ENCODE data around the gene AMMECR1. TPM values are rescaled to one million over a fixed set of nuclear protein-coding genes. Genes with fewer than 3 reads are reported as not detected.

Gene AMMECR1
- total and polyA plus RNA-seq, 2 of the 13 experiments (the other 11 are each of a cell fraction or from before 2014, with no cell fraction given): 3.1 to 7.5 TPM

- TF ChIP-seq IKZF5 (CRISPR knock-in tag; IDR thresholded peaks at IDR 0.05) (no peak), RARA (CRISPR knock-in tag; IDR thresholded peaks at IDR 0.05) (no peak), ZNF557 (CRISPR knock-in tag; IDR thresholded peaks at IDR 0.05) (no peak)
Observed at GRCh38 chrX:110259117-110259516, 58.8 kb downstream of the AMMECR1 start (continued).

GRCh38 chrX:110258552-110258951, 59.3 kb downstream of the AMMECR1 start:
- no peak overlapping the region for H2AFZ ChIP-seq (ENCODE audit: low read length)
- H3K27me3 ChIP-seq (ENCODE audit: control insufficient read depth in 1 of 2, insufficient read depth in 2 of 2, low read length in 2 of 2): no peaks in the 10 kb centered on the region
- intact Hi-C loops (cut with micrococcal nuclease; ENCODE audit: unreplicated experiment): no loop called here
- no peak overlapping the region for H3K4me2 ChIP-seq (ENCODE audit: low read depth, low read length)
- 77% methylated on average over 1 of the region's 1 CpG for WGBS (ENCODE audit: low lambda C conversion rate)
- FAIRE-seq (peak; percentile 23), ATAC-seq (no peak), DNase-seq (ENCODE audit: low spot score) (no peak)
- H3K9me3 ChIP-seq (ENCODE audit: low read length): no peaks in the 10 kb centered on the region
- no TSS peak for BruUV-seq (replicated peaks)
- H3K4me1 ChIP-seq (ENCODE audit: insufficient read depth, low read length): no peaks in the 10 kb centered on the region
- ChIA-PET CTCF (ENCODE audit: low intra/inter-chr PET ratio, low total read pairs) (no interaction called here), POLR2A (no interaction called here)
- H3K4me3 ChIP-seq (replicated peaks in 1 of 3; ENCODE audit: insufficient read depth in 1 of 3, low read depth in 2 of 3, low read length in 3 of 3): no peak overlapping the region
- in situ Hi-C loops (cut with HindIII; ENCODE audit: extremely low pct_ligation_motif_present, low pct_unique_long_range_greater_than_20kb): no loop called here
- no peak overlapping the region for H3K27ac ChIP-seq (ENCODE audit: extremely low read length, insufficient read depth, low read length)
- no peaks in the 10 kb centered on the region for H4K20me1 ChIP-seq (ENCODE audit: insufficient read depth, low read length)
- H3K9ac ChIP-seq (ENCODE audit: insufficient read depth, low read depth, low read length): no peak overlapping the region
- H3K79me2 ChIP-seq (ENCODE audit: insufficient read depth, low read length): no peaks in the 10 kb centered on the region
- H3K36me3 ChIP-seq (replicated peaks in 1 of 2; ENCODE audit: control insufficient read depth in 1 of 2, insufficient read depth in 2 of 2, low read length in 2 of 2): no peaks in the 10 kb centered on the region
- no peak for TF ChIP-seq FOXJ3 (CRISPR knock-in tag; IDR thresholded peaks at IDR 0.05; ENCODE audit: borderline replicate concordance)
- TF ChIP-seq MEF2D (CRISPR knock-in tag; IDR thresholded peaks at IDR 0.05): no peak
- no peak for TF ChIP-seq ZSCAN20 (CRISPR knock-in tag; IDR thresholded peaks at IDR 0.05; ENCODE audit: borderline replicate concordance)
- TF ChIP-seq RCOR2 (CRISPR knock-in tag; IDR thresholded peaks at IDR 0.05): no peak
- TF ChIP-seq, protein P1, sequence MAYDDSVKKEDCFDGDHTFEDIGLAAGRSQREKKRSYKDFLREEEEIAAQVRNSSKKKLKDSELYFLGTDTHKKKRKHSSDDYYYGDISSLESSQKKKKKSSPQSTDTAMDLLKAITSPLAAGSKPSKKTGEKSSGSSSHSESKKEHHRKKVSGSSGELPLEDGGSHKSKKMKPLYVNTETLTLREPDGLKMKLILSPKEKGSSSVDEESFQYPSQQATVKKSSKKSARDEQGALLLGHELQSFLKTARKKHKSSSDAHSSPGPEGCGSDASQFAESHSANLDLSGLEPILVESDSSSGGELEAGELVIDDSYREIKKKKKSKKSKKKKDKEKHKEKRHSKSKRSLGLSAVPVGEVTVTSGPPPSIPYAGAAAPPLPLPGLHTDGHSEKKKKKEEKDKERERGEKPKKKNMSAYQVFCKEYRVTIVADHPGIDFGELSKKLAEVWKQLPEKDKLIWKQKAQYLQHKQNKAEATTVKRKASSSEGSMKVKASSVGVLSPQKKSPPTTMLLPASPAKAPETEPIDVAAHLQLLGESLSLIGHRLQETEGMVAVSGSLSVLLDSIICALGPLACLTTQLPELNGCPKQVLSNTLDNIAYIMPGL (CRISPR knock-in tag; IDR thresholded peaks at IDR 0.05; ENCODE audit: borderline replicate concordance in 1 of 2, low read depth in 1 of 2): no peak
- no peak for TF ChIP-seq FLYWCH1 (CRISPR knock-in tag; IDR thresholded peaks at IDR 0.05)
- TF ChIP-seq, protein P2, sequence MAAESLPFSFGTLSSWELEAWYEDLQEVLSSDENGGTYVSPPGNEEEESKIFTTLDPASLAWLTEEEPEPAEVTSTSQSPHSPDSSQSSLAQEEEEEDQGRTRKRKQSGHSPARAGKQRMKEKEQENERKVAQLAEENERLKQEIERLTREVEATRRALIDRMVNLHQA (CRISPR knock-in tag; IDR thresholded peaks at IDR 0.05): no peak
- no peak for TF ChIP-seq ZNF781 (CRISPR knock-in tag; IDR thresholded peaks at IDR 0.05; ENCODE audit: borderline replicate concordance, not compliant biosample characterization)
- TF ChIP-seq NFYC (CRISPR knock-in tag; IDR thresholded peaks at IDR 0.05): no peak
- TF ChIP-seq KLF15 (CRISPR knock-in tag; IDR thresholded peaks at IDR 0.05; ENCODE audit: borderline replicate concordance): no peak
- TF ChIP-seq, protein P3, sequence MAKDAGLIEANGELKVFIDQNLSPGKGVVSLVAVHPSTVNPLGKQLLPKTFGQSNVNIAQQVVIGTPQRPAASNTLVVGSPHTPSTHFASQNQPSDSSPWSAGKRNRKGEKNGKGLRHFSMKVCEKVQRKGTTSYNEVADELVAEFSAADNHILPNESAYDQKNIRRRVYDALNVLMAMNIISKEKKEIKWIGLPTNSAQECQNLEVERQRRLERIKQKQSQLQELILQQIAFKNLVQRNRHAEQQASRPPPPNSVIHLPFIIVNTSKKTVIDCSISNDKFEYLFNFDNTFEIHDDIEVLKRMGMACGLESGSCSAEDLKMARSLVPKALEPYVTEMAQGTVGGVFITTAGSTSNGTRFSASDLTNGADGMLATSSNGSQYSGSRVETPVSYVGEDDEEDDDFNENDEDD (CRISPR knock-in tag; IDR thresholded peaks at IDR 0.05; ENCODE audit: borderline replicate concordance): no peak
- no peak for TF ChIP-seq NCOA5 (CRISPR knock-in tag; IDR thresholded peaks at IDR 0.05)
- no peak for TF ChIP-seq NBN (conservative IDR thresholded peaks at IDR 0.05)

Measured in HepG2 (cell line).